HG03575 (cell line): ENCODE results near the gene PIWIL4.

ENCODE experiments used
- ATAC-seq: cut with Tn5 transposase; IDR thresholded peaks from one replicate; pipeline ENCODE4 v1.9.1; 2021; ENCODE audit not compliant: unreplicated experiment, insufficient number of reproducible peaks, low FRiP score; ENCODE audit errors: extremely low read depth

The PIWIL4 gene

DNA sequence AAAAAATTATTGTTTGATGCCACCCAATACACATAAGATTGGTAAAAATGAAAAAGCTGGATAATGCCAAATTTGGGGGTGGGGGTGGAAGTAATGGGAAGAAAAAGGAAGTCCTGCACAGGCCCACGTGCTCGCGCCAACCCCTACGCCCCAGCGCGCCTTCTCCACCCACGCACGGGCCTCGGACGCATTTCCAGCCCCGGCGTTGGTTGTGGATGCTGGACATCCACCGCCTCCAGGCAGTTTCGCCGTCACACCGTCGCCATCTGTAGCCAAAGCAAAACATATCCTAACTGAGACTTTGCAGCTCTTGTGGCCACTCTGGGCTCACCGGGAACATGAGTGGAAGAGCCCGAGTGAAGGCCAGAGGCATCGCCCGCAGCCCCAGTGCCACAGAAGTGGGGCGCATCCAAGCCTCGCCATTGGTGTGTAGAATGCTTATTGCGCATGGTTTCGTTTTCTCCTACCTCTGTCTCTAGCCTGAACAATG lies at the start of gene PIWIL4:
Gene PIWIL4 (plus strand): TSS at position 188 of the 490 bp plus-strand sequence. CDS start 151 bp downstream, at position 339.
- no peak for ATAC-seq

DNA sequence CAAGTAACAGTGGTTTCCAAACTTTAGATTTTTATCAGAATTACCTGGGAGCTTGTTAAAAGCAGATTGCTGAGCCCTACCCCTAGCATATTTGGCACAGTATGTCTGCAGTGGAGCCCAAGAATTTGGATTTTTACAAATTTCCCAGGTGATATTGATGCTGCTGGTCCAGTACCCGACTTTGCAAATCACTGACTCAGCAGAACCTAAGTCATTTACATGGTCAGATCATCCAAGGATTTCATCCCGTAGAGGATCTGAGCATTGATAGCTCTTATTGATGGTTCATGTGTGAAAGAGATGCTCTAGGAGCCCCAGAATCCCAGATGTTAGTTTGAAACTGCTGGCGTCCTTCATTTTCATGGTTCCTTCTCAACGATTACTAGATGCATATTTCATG lies 48.9 kb upstream of the PIWIL4 start:
- no peak for ATAC-seq

DNA sequence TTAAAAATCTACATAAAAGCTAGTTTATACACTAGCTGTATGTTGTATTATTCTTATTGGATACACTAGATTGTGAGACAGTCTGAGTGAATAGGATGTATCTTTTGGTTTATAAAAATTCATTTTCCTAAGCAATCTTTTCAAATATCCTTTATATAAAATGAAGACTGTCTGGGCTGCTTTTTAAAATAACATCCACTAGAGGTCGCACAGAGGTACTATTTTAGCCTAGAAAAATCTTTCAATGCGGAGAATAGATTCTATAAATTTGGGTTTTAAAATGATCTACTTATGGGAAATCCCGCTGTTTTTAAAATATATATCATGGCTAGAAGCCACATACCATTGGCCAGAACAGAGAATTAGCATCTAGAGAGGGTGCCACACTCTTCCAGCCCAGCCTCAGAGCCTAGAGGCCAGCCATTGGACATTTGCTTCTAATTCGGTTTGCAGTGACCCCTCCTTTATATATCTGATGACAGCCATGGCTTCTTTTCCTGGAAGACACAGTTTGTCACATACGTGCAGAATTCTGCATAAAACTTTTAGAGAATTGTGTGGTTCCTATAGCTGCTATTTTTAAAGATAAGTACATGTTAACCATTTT lies 47.6 kb upstream of the PIWIL4 start:
- no peak for ATAC-seq

DNA sequence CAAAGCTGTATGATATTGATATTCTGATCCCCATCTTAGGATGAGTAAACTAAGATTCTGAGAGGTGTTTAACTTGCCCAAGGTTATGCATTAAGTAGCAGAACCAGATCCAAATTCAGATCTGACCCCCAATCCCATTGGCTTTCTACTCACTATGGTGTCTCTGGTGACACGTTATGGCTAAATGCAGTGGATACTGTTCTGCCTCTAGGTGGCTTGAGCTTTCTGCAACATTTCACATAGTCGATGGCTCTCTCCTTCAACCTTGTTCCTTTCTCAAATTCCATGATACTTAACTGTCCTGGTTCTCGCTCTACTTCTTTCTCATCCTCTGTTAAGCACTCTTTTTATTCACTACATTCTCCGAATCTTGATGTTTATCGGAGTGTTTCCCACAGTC lies 45.5 kb upstream of the PIWIL4 start:
- ATAC-seq = no peak

DNA sequence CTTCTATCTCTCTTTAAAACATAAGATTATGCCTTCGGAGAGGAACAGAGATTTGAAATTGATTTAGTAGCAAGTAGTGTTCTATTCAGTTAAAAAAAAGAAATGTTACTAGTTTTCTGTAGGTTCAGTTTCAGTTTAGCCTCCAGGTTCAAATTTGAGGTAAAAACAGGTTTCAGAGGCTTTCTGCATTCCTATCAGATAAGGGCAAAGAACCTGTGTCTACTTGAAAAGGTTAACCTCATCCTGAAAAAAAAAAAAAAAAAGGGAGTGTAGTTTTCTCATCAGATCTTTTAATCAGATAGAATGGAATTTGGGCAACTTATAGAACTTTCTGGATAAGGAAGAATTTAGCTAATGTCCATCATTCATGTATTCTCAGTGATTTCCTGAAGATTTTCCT lies 42.8 kb upstream of the PIWIL4 start:
- no peak for ATAC-seq

DNA sequence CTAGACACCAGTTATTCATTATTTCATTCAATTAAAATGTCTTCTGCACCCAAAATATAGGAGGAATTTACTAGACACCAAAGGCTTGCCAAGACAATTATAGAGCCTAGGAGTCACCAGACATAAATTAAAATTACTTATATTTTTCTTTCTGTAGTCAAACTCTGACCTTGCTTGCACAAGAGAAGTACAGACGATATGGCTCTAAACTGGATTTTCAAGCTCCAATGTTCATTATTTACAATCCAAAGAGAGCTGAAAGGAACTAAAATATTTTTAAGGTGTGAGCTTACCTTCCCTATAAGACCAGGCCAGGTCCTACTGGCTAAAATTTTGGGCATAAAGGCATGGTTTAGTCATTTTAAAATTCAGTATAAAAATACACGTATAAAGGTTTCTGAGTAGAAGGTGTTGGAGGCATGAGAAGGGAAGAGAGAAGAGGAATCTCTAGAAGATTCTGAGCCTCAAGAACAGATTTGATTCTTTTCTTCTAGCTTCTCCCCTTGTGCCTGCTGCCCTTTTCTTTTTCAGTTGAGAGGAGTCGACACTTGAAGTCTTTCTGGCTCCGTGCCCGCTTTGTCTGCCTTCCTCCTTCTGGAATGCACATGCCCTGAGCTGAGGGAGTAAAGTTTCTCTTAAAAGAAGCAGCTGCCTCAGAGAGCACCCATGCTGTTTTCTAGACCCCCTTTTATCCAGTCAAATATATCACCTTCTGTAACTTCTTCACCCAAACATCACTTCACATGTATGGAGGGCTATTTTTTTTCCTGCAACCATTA lies 41.4 kb upstream of the PIWIL4 start:
- ATAC-seq = no peak

DNA sequence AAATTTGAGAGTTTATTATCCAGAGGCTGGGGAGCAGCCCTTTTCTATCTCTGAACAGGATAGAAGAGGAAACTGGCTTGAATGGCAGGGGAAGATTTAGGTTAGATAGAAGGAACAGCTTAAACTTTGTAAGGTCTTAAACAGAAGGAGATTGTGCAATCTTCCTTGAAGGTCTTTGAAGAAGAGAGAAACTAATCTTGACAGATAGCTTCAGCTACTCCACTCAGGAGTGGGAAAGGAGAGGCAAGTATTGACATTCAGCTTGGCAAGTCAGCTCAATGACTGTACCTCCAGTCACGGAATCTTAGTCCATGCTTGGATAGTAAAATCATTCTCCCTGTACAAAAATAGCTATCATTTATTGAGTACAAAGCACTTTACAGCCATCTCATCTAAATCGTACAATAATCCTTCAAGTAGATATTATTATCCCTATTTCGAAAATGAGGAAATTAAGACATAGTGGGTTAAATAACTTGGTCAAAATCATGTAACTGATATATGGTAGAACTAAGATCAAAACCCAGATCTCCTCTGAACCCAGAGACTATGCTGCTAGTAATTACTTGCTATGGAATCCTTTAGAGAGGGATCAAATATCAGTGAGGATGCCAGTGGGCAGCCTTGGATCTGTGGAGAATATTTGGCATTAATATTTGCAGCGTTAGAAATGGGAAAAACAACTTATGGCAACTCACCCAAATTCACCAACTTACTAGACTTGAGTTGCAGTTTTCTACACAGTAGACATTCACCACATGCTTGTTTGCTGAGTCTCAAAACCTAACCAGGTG lies 40.3 kb upstream of the PIWIL4 start:
- ATAC-seq = no peak

DNA sequence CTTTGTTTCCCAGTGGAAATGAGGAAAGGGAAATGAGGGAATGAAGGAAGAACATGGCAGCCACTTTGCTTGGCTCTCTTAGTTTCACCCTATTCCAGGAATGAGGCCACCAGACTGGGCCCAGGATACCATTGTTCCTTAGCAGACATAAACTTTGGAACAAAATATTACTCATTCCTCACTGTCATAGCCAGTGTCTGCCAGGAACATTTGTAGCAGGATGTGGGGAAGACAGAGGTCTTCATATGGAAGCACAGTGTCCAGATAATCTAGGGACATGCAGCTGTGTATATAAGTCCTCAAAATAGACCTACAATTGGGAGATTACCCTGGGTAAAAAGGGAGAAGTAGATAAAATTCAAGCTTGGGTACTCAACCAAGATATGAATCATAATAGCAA lies 38.6 kb upstream of the PIWIL4 start:
- no peak for ATAC-seq

DNA sequence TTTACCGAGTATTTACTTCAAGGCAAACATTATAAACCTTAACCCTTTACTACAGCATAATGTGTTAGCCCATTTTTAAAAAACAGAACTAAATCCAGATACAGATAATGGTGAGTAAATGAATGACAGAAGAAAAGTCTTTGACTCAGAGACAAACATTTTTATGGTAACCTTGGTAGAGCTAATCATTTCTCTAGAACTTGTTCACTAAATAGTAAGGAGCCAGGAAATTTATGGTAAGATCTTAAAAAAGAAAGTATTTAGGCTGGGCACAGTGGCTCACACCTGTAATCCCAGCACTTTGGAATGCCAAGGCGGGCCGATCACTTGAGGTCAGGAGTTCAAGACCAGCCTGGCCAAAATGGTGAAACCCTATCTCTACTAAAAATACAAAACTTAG lies 35.0 kb upstream of the PIWIL4 start:
- no peak for ATAC-seq

DNA sequence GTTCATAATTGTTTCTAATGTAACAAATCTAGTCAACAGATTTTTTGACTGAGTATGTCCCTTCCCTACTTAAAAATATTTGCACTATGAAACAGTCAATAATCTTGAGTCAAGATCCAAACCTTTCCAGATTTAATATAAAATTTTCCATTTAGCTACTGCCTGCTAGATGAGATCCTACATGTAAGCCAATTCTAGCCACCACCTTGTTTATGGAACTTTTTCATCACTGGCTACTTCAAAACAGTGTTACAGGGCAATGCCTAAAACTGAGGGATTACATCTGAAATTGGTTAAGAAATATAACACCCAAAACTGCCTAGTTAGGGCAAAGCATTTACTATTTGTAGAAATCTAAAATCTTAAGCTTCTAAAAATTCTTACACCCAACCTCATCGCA lies 34.0 kb upstream of the PIWIL4 start:
- no peak for ATAC-seq

DNA sequence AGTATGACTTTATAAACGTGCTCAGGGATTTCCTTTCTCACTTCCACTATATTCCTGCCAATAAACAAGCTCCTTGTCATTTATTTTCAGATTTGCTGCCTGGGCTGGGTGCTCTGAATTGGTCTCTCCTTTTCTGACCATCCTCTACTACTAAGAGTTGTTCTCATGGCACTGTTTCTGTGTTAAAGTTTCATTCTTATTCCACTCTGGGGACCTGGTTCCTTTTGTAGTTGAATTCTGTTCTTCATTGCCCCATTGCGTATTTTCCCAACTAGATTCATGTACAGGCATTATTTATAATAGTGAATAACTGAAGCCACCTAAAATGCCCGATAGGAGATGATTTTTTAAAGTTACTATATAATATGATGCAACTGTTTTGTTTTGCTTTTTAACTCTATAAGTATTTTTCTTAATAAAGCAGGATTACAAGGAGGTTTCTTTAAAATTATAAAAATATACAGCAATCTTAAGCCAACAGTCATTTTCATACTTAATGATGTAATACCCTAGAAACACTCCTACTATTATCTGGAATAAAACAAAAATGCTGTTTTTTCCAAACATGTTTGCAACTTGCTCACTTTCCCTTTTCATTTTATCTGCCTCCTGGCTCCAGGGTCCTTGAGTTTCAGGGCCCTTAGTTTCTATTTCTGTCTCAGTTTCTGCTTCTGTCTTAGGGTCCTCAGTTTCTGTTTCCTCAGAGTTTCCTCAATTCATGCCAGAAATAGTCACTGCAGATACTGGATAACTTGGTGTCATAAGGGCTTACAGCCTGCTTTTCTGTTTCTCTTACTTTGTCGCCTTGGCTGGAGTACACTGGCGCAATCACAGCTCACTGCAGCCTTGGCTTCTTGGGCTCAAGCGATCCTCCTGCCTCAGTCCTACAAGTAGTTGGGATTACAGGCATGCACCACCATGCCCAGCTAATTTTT lies 33.2 kb upstream of the PIWIL4 start:
- no peak for ATAC-seq

DNA sequence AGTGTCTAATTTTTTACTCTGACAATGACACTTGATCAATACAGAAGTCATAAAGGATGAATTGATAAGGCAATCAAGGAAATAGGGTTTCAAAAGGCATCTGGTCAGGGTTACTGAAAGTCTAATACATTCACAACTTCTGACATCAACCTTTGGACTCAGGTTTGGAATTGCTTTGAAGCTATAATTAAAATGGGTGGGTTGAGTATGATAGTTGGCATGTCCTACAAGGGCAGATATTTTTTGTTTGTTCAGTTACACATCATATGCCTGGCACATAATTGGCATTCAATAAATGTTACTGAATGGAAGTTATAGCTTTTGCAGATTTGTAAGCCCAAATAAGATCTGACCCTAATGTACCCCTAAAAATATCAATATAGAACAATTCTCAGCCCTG lies 30.8 kb upstream of the PIWIL4 start:
- ATAC-seq = no peak

DNA sequence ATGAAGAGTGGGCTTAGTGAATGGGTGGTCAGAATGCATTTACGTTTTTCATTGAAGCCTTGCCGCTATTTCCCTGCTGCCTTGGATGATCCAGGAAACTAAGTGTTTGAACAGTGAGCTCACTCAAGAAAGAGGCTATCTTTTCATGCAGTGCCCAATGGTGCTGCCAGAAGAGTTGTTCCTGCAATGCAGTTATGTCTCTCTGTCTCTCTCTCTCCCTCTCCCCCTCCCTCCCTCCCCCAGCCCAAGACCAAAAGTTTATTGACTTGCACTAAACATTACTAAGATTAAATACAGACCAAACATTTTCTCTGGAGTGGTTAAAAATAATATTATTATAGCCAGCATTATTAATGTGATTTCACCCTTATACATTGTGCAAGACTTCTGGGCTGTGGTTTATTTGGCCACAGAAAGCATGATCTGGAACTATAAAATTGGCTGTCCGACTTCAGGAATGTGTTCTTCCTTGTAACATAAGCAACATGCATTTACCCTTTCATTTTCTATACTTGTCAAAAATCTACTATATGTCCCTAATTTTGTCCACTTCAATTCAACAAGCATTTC lies 30.1 kb upstream of the PIWIL4 start:
- no peak for ATAC-seq

DNA sequence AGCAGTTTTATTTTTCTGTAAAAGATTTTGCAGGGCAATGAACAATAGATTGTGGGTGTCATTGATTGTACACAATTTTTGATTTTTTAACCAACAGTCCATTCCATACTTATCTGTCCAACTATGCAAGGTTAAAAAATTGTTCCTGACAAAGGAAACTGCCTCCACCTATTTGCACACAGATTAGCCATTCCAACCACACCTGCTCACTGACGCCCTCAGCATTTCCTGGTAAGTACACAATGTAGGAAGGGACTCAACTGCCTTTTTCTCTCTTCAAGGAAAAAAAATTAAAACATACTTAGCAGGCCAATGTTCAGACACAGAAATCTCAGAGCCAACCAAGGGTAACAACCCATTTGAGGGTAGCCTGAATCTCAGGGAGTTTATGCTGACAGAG lies 27.7 kb upstream of the PIWIL4 start:
- no peak for ATAC-seq

DNA sequence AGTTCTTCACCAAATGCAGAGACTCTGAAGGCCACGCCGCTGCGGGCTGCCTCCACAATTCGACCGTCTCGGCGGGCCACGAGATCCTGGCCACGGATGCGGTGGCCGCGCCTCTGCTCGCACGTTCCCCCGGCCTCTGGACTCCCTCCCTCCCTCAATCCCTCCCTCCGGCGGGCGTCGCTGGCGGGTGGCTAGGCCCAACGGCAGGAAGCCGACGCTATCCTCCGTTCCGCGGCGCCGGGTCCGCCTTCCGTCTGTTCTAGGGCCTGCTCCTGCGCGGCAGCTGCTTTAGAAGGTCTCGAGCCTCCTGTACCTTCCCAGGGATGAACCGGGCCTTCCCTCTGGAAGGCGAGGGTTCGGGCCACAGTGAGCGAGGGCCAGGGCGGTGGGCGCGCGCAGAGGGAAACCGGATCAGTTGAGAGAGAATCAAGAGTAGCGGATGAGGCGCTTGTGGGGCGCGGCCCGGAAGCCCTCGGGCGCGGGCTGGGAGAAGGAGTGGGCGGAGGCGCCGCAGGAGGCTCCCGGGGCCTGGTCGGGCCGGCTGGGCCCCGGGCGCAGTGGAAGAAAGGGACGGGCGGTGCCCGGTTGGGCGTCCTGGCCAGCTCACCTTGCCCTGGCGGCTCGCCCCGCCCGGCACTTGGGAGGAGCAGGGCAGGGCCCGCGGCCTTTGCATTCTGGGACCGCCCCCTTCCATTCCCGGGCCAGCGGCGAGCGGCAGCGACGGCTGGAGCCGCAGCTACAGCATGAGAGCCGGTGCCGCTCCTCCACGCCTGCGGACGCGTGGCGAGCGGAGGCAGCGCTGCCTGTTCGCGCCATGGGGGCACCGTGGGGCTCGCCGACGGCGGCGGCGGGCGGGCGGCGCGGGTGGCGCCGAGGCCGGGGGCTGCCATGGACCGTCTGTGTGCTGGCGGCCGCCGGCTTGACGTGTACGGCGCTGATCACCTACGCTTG lies 23.2 kb upstream of the PIWIL4 start, which contains the start of gene FUT4:
Gene FUT4 (plus strand): TSS at position 227 of the 951 bp plus-strand sequence. CDS start 213 bp downstream, at position 440.
- ATAC-seq = peak; percentile 59

DNA sequence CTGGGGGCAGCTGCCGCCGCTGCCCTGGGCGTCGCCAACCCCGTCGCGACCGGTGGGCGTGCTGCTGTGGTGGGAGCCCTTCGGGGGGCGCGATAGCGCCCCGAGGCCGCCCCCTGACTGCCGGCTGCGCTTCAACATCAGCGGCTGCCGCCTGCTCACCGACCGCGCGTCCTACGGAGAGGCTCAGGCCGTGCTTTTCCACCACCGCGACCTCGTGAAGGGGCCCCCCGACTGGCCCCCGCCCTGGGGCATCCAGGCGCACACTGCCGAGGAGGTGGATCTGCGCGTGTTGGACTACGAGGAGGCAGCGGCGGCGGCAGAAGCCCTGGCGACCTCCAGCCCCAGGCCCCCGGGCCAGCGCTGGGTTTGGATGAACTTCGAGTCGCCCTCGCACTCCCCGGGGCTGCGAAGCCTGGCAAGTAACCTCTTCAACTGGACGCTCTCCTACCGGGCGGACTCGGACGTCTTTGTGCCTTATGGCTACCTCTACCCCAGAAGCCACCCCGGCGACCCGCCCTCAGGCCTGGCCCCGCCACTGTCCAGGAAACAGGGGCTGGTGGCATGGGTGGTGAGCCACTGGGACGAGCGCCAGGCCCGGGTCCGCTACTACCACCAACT lies 22.4 kb upstream of the PIWIL4 start:
- no peak for ATAC-seq
